ENCODE measurements around the gene BMP7.

Gene BMP7

GRCh38 chr20:57157106-57157691 lies 109.2 kb downstream of the BMP7 start:
- H3K4me3 ChIP-seq (replicated peaks; ENCODE audit: low read depth, low read length): no peak overlapping the region
- no peak for DNase-seq (ENCODE audit: extremely low read depth, low read depth)
- TF ChIP-seq CTCF (IDR thresholded peaks at IDR 0.05; ENCODE audit: low read depth, low read length, missing control alignments): no peak

GRCh38 chr20:57156011-57156729 lies 110.3 kb downstream of the BMP7 start:
- no peak overlapping the region for H3K4me3 ChIP-seq (replicated peaks; ENCODE audit: low read depth, low read length)
- no peak for DNase-seq (ENCODE audit: extremely low read depth, low read depth)
- TF ChIP-seq CTCF (IDR thresholded peaks at IDR 0.05; ENCODE audit: low read depth, low read length, missing control alignments): no peak

GRCh38 chr20:57155415-57155814 lies 111.0 kb downstream of the BMP7 start:
- DNase-seq (ENCODE audit: extremely low read depth, low read depth): no peak
- H3K4me3 ChIP-seq (replicated peaks; ENCODE audit: low read depth, low read length): no peak overlapping the region
- TF ChIP-seq CTCF (IDR thresholded peaks at IDR 0.05; ENCODE audit: low read depth, low read length, missing control alignments): no peak

GRCh38 chr20:57153238-57153905 lies 113.1 kb downstream of the BMP7 start:
- TF ChIP-seq CTCF (IDR thresholded peaks at IDR 0.05; ENCODE audit: low read depth, low read length, missing control alignments): no peak
- no peak overlapping the region for H3K4me3 ChIP-seq (replicated peaks; ENCODE audit: low read depth, low read length)
- no peak for DNase-seq (ENCODE audit: extremely low read depth, low read depth)

- DNase-seq (ENCODE audit: extremely low read depth, low read depth): no peak
- H3K4me3 ChIP-seq (replicated peaks; ENCODE audit: low read depth, low read length): no peak overlapping the region
- no peak for TF ChIP-seq CTCF (IDR thresholded peaks at IDR 0.05; ENCODE audit: low read depth, low read length, missing control alignments)
Observed at GRCh38 chr20:57152557-57152956, 113.9 kb downstream of the BMP7 start.

- no peak for DNase-seq (ENCODE audit: extremely low read depth, low read depth)
- TF ChIP-seq CTCF (IDR thresholded peaks at IDR 0.05; ENCODE audit: low read depth, low read length, missing control alignments): no peak
- no peak overlapping the region for H3K4me3 ChIP-seq (replicated peaks; ENCODE audit: low read depth, low read length)
Observed at GRCh38 chr20:57150559-57150958, 115.9 kb downstream of the BMP7 start.

Measured in HFF-Myc (cell line).